H1 (cell line): Measurements from ENCODE around the gene TLE5. TPM values are rescaled to one million over a fixed set of nuclear protein-coding genes. Genes with fewer than 3 reads are reported as not detected.

ENCODE experiments used
- polyA plus RNA-seq, 7 experiments: library from polyadenylated mRNA; depleted of rRNA in 3 of 7; stranded (reverse) in 5 of 7; unstranded in 2 of 7; fragments of >200 nt in 5 of 7; fragments of 200-250 nt in 2 of 7; gene quantifications; 1 replicate in 5 of 7; 2 replicates in 1 of 7; 4 replicates in 1 of 7; pipeline versions ENCODE4 v1.2.1 to v1.2.3, GENCODE V29; 2011 to 2013; ENCODE audit warnings: missing spikeins in 2 of 7, mixed read lengths in 2 of 7
- total RNA-seq: library from RNA; stranded (reverse); fragmentation: NEBNext Ultra II Directional; extraction: Animal tissue kit (Norgen Biotek cat#: 25700); gene quantifications from 2 replicates; pipeline ENCODE4 v1.2.1, GENCODE V29; 2021

TLE5 gene
- total and polyA plus RNA-seq, 2 of the 8 experiments (the other 6 are each of a cell fraction or from before 2014, with no cell fraction given): 187 to 285 TPM

Other genes with a start within 250 kb of the TLE5 start
- 3.9 and 5.7 TPM in 2 replicates for gene ZNF554, start 242.6 kb downstream of the TLE5 start, total RNA-seq
- gene ZNF554, start 242.6 kb downstream of the TLE5 start, polyA plus RNA-seq (2011; rRNA removed): 1.8 and 1.9 TPM in 2 replicates
- gene ZNF555, start 221.0 kb downstream of the TLE5 start, total RNA-seq: 5.4 and 5.7 TPM in 2 replicates
- gene ZNF555, start 221.0 kb downstream of the TLE5 start, polyA plus RNA-seq (2011; rRNA removed): 1.1 and 1.6 TPM in 2 replicates
- gene ZNF556, start 195.2 kb downstream of the TLE5 start, total RNA-seq: not detected in 2 replicates
- gene ZNF556, start 195.2 kb downstream of the TLE5 start, polyA plus RNA-seq (2011; rRNA removed): not detected in 2 replicates
- gene ZNF57, start 161.6 kb downstream of the TLE5 start, total RNA-seq: 8.9 and 9.4 TPM in 2 replicates
- gene ZNF57, start 161.6 kb downstream of the TLE5 start, polyA plus RNA-seq (2011; rRNA removed): 3.5 and 4.9 TPM in 2 replicates
- 3.7 and 4.7 TPM in 2 replicates for gene ZNF77, start 117.5 kb downstream of the TLE5 start, total RNA-seq
- gene ZNF77, start 117.5 kb downstream of the TLE5 start, polyA plus RNA-seq (2011; rRNA removed): 2.3 and 2.9 TPM in 2 replicates
- gene TLE6, start 84.9 kb downstream of the TLE5 start, total RNA-seq: 1.8 and 2.5 TPM in 2 replicates
- gene TLE6, start 84.9 kb downstream of the TLE5 start, polyA plus RNA-seq (2011; rRNA removed): 2.9 and 3.4 TPM in 2 replicates
- gene TLE2, start 33.2 kb downstream of the TLE5 start, total RNA-seq: 11.5 and 12.5 TPM in 2 replicates
- 8.0 and 12.7 TPM in 2 replicates for gene TLE2, start 33.2 kb downstream of the TLE5 start, polyA plus RNA-seq (2011; rRNA removed)
- 19.9 and 21.1 TPM in 2 replicates for gene GNA11, start 31.9 kb upstream of the TLE5 start, total RNA-seq
- gene GNA11, start 31.9 kb upstream of the TLE5 start, polyA plus RNA-seq (2011; rRNA removed): 6.2 and 13.6 TPM in 2 replicates
- 0.25 and 0.26 TPM in 2 replicates for gene GNA15, start 73.5 kb upstream of the TLE5 start, total RNA-seq
- 0.36 and 0.45 TPM in 2 replicates for gene GNA15, start 73.5 kb upstream of the TLE5 start, polyA plus RNA-seq (2011; rRNA removed)
- not detected in 2 replicates for gene S1PR4, start 116.3 kb upstream of the TLE5 start, total RNA-seq
- 0.05 TPM in 1 of 2 replicates, not detected in the other for gene S1PR4, start 116.3 kb upstream of the TLE5 start, polyA plus RNA-seq (2011; rRNA removed)
- gene NCLN, start 123.4 kb upstream of the TLE5 start, total RNA-seq: 103 and 105 TPM in 2 replicates
- gene NCLN, start 123.4 kb upstream of the TLE5 start, polyA plus RNA-seq (2011; rRNA removed): 89.2 and 119 TPM in 2 replicates
- 9.8 and 9.9 TPM in 2 replicates for gene CELF5, start 162.2 kb upstream of the TLE5 start, total RNA-seq
- 15.0 and 18.2 TPM in 2 replicates for gene CELF5, start 162.2 kb upstream of the TLE5 start, polyA plus RNA-seq (2011; rRNA removed)